CD4-positive, alpha-beta T cell treated with Interleukin-4 for 1 hour (primary cell): Measurements from ENCODE around the gene ERCC6.

Experiments
- DNase-seq, 2 donors: peaks; one replicate each; pipeline ENCODE4 v3.0.0-alpha.2; 2020 to 2022

ERCC6 gene

GRCh38 chr10:49543604-49544003 is 4.7 kb upstream of the ERCC6 start:
- no peak for DNase-seq

GRCh38 chr10:49542353-49542752 is 3.4 kb upstream of the ERCC6 start:
- no peak for DNase-seq

GRCh38 chr10:49541762-49542161 is 2.8 kb upstream of the ERCC6 start:
- DNase-seq, result no peak

GRCh38 chr10:49540056-49540797 is 1.3 kb upstream of the ERCC6 start:
- no peak for DNase-seq

- DNase-seq, result peak; percentile 15 to 39
Measured at GRCh38 chr10:49539320-49539885, 482 bp upstream of the ERCC6 start.

- no peak for DNase-seq
Measured at GRCh38 chr10:49534670-49535381, 4.1 kb downstream of the ERCC6 start.

- DNase-seq, result no peak
Measured at GRCh38 chr10:49532461-49532860, 6.5 kb downstream of the ERCC6 start.

- DNase-seq, result no peak
Measured at GRCh38 chr10:49528977-49529506, 9.9 kb downstream of the ERCC6 start.

- DNase-seq, result no peak
Measured at GRCh38 chr10:49527850-49528249, 11.1 kb downstream of the ERCC6 start.

GRCh38 chr10:49527061-49527460 is 11.9 kb downstream of the ERCC6 start:
- DNase-seq, result no peak

- no peak for DNase-seq
Measured at GRCh38 chr10:49526619-49527018, 12.3 kb downstream of the ERCC6 start.

GRCh38 chr10:49524496-49524895 is 14.4 kb downstream of the ERCC6 start:
- DNase-seq, result no peak

GRCh38 chr10:49523301-49523700 is 15.6 kb downstream of the ERCC6 start:
- DNase-seq, result no peak

- DNase-seq, result no peak
Measured at GRCh38 chr10:49521062-49521461, 17.9 kb downstream of the ERCC6 start.

GRCh38 chr10:49520122-49520775 is 18.7 kb downstream of the ERCC6 start:
- DNase-seq, result no peak

GRCh38 chr10:49519717-49520116 is 19.2 kb downstream of the ERCC6 start:
- no peak for DNase-seq

GRCh38 chr10:49518982-49519578 is 19.8 kb downstream of the ERCC6 start:
- DNase-seq, result peak; percentile 20 to 49

GRCh38 chr10:49518566-49518965 is 20.4 kb downstream of the ERCC6 start:
- DNase-seq, result no peak

GRCh38 chr10:49516216-49516970 is 22.5 kb downstream of the ERCC6 start:
- no peak for DNase-seq

GRCh38 chr10:49512121-49512809 is 26.7 kb downstream of the ERCC6 start:
- DNase-seq, result peak; percentile 23 to 56

- DNase-seq, result no peak
Measured at GRCh38 chr10:49509771-49510303, 29.1 kb downstream of the ERCC6 start.
